Chondrocyte (in vitro differentiated cells): Measurements from ENCODE around the gene OR1I1. TPM values are rescaled to one million over a fixed set of nuclear protein-coding genes. Genes with fewer than 3 reads are reported as not detected.
"Not testable (repeated sequence)": the region's sequence is repeated elsewhere in the genome, so short reads cannot be mapped to it uniquely, and the experiment has no call there.

Experiments
- DNase-seq: peaks from one replicate; pipeline ENCODE4 v3.0.0; 2021; ENCODE audit warnings: mixed read lengths, low spot score
- H3K27ac Mint-ChIP-seq: one replicate; pipeline ENCODE4 v1.8.0; 2021; ENCODE audit warnings: mild to moderate bottlenecking, moderate library complexity, mixed read lengths; ENCODE audit not compliant: unreplicated experiment
- H3K27me3 Mint-ChIP-seq: 2 replicates; pipeline ENCODE4 v1.8.0; 2021; ENCODE audit warnings: low read depth, mixed read lengths
- H3K36me3 Mint-ChIP-seq: 2 replicates; pipeline ENCODE4 v1.8.0; 2021; ENCODE audit warnings: low read depth, mixed read lengths
- H3K4me1 Mint-ChIP-seq: 2 replicates; pipeline ENCODE4 v1.8.0; 2021; ENCODE audit warnings: low read depth, mild to moderate bottlenecking, mixed read lengths
- H3K4me3 Mint-ChIP-seq: one replicate; pipeline ENCODE4 v1.8.0; 2021; ENCODE audit warnings: mild to moderate bottlenecking, moderate library complexity, mixed read lengths; ENCODE audit not compliant: unreplicated experiment
- H3K9me3 Mint-ChIP-seq: 2 replicates; pipeline ENCODE4 v1.8.0; 2021; ENCODE audit warnings: low read depth, mixed read lengths
- total RNA-seq: library from RNA; stranded (reverse); gene quantifications from 3 replicates; pipeline ENCODE4 v1.2.1, GENCODE V29; 2021
- TF ChIP-seq, protein P1 (sequence below): fragments of 200-600 bp; sonication (generic); IDR thresholded peaks from 2 replicates; pipeline ENCODE4 v1.5.0; 2021; ENCODE audit warnings: antibody characterized with exemption, mild to moderate bottlenecking, moderate library complexity

Gene OR1I1
- total RNA-seq, 1 donor from 2014 or later: not detected

DNA sequence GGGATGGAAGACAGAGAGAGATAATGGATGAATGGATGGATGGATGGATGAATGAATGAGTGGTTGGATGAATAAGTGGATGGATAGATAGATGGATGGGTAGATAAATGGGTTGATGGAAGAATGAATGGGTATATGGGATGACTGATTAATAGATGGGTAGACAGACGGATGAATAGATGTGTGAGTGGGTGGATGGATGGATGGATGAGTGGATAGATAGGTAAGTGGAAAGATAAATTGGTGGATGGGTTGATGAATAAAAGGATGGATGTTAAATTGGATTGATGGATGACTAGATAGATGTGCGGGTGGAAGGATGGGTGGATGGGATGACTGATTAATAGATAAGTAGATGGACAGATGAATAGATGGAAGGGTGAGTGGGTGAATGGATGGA is 31.4 kb upstream of the OR1I1 start:
- H3K9me3 Mint-ChIP-seq: peaks cover 5% of the 10 kb centered on the region

GRCh38 chr19:15062036-15062435 is 20.0 kb upstream of the OR1I1 start:
- Mint-ChIP-seq H3K27ac (no peak overlapping the region), H3K4me3 (no peak overlapping the region), H3K9me3 (no peaks in the 10 kb centered on the region), H3K36me3 (no peaks in the 10 kb centered on the region), H3K4me1 (no peaks in the 10 kb centered on the region), H3K27me3 (peaks cover 30% of the 10 kb centered on the region)
- no peak for DNase-seq
- TF ChIP-seq, protein P1, sequence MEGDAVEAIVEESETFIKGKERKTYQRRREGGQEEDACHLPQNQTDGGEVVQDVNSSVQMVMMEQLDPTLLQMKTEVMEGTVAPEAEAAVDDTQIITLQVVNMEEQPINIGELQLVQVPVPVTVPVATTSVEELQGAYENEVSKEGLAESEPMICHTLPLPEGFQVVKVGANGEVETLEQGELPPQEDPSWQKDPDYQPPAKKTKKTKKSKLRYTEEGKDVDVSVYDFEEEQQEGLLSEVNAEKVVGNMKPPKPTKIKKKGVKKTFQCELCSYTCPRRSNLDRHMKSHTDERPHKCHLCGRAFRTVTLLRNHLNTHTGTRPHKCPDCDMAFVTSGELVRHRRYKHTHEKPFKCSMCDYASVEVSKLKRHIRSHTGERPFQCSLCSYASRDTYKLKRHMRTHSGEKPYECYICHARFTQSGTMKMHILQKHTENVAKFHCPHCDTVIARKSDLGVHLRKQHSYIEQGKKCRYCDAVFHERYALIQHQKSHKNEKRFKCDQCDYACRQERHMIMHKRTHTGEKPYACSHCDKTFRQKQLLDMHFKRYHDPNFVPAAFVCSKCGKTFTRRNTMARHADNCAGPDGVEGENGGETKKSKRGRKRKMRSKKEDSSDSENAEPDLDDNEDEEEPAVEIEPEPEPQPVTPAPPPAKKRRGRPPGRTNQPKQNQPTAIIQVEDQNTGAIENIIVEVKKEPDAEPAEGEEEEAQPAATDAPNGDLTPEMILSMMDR: no peak

More for the DNA sequence above, 31.4 kb upstream of the OR1I1 start:
- TF ChIP-seq, protein P1: no peak
- no peak for DNase-seq
- no peak overlapping the region for H3K4me3 Mint-ChIP-seq
- no peaks in the 10 kb centered on the region for H3K36me3 Mint-ChIP-seq
- no peaks in the 10 kb centered on the region for H3K4me1 Mint-ChIP-seq
- H3K27ac Mint-ChIP-seq: no peak overlapping the region
- peaks cover 16% of the 10 kb centered on the region for H3K27me3 Mint-ChIP-seq

DNA sequence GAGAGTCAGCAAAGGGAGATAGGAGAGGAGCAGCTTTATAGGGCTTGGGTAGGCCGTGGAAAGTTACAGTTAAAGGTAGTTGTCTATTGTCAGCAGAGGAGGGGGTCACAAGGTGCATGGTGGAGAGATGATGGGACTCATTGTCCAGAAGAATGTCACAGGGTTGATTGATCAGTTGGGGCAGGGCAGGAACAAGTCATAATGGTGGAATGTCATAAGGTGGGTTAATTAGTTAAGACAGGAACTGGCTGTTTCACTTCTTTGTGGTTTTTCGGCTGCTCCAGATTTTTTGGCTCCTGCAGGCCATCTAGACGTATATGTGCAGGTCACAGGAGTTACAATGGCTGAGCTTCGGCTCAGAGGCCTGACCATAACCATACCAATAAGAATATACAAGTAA is 11.6 kb upstream of the OR1I1 start:
- H3K4me1 Mint-ChIP-seq, H3K36me3 Mint-ChIP-seq, H3K27ac Mint-ChIP-seq, H3K4me3 Mint-ChIP-seq, DNase-seq, H3K9me3 Mint-ChIP-seq: not testable (repeated sequence)
- peaks cover 28% of the 10 kb centered on the region for H3K27me3 Mint-ChIP-seq

GRCh38 chr19:15072930-15073647 is 8.9 kb upstream of the OR1I1 start:
- H3K4me3 Mint-ChIP-seq: no peak overlapping the region
- no peaks in the 10 kb centered on the region for H3K9me3 Mint-ChIP-seq
- DNase-seq: no peak
- TF ChIP-seq, protein P1: no peak
- H3K36me3 Mint-ChIP-seq: peaks cover 2% of the 10 kb centered on the region
- H3K4me1 Mint-ChIP-seq: no peaks in the 10 kb centered on the region
- no peak overlapping the region for H3K27ac Mint-ChIP-seq
- H3K27me3 Mint-ChIP-seq: peaks cover 20% of the 10 kb centered on the region

- Mint-ChIP-seq H3K9me3 (no peaks in the 10 kb centered on the region), H3K4me1 (no peaks in the 10 kb centered on the region)
Observed at GRCh38 chr19:15074371-15074770, 7.6 kb upstream of the OR1I1 start.

More at GRCh38 chr19:15074371-15074770, 7.6 kb upstream of the OR1I1 start:
- TF ChIP-seq, protein P1: no peak
- Mint-ChIP-seq H3K36me3 (peaks cover 2% of the 10 kb centered on the region), H3K4me3 (no peak overlapping the region), H3K27ac (no peak overlapping the region), H3K27me3 (peaks cover 26% of the 10 kb centered on the region)
- DNase-seq: no peak
